Calu3 (cell line): Measurements from ENCODE around the gene SPDEF. TPM values are rescaled to one million over a fixed set of nuclear protein-coding genes. Genes with fewer than 3 reads are reported as not detected.

Experiments
- BruUV-seq: library from RNA; stranded (reverse); fragments of 400-500 nt; replicated peaks from 2 replicates; lab custom pipeline; 2021; lab: Mats Ljungman, UMichigan
- CTCF ChIA-PET: fragments of 300-600 bp; sonication (Branson Sonifier 250); formaldehyde crosslinking; loops from one replicate; lab custom pipeline; 2022; ENCODE audit warnings: antibody characterized with exemption; lab: Charles Lee
- DNase-seq: peaks from one replicate; pipeline ENCODE4 v3.0.0; 2022
- H3K27ac Mint-ChIP-seq: one replicate; pipeline ENCODE4 v1.8.0; 2022; ENCODE audit warnings: mixed read lengths; ENCODE audit not compliant: unreplicated experiment
- H3K27me3 Mint-ChIP-seq: one replicate; pipeline ENCODE4 v1.8.0; 2022; ENCODE audit warnings: mixed read lengths; ENCODE audit not compliant: unreplicated experiment
- H3K36me3 Mint-ChIP-seq: one replicate; pipeline ENCODE4 v1.8.0; 2022; ENCODE audit warnings: mild to moderate bottlenecking, moderate library complexity, mixed read lengths; ENCODE audit not compliant: insufficient read depth, unreplicated experiment
- H3K4me1 Mint-ChIP-seq: one replicate; pipeline ENCODE4 v1.8.0; 2022; ENCODE audit warnings: mild to moderate bottlenecking, low read depth, mixed read lengths; ENCODE audit not compliant: unreplicated experiment
- H3K4me3 Mint-ChIP-seq: one replicate; pipeline ENCODE4 v1.8.0; 2022; ENCODE audit warnings: mild to moderate bottlenecking, low read depth, moderate library complexity, mixed read lengths; ENCODE audit not compliant: unreplicated experiment
- H3K9me3 Mint-ChIP-seq: one replicate; pipeline ENCODE4 v1.8.0; 2022; ENCODE audit warnings: low read depth, mixed read lengths; ENCODE audit not compliant: unreplicated experiment
- CTCF ChIP-seq: fragments of 200-600 bp; IDR thresholded peaks from one replicate; pipeline ENCODE4 v1.8.0; 2022; ENCODE audit warnings: antibody characterized with exemption; ENCODE audit not compliant: unreplicated experiment
- intact Hi-C: fragments of 100-400 bp; cut with micrococcal nuclease; formaldehyde crosslinking; loops from one replicate; pipeline ENCODE4 v1.10.0; 2022; ENCODE audit not compliant: unreplicated experiment
- total RNA-seq: library from RNA; stranded (reverse); gene quantifications from 2 replicates; pipeline ENCODE4 v1.2.3, GENCODE V29; 2022

The SPDEF gene
- total RNA-seq, 1 experiment from 2014 or later = 7.9 TPM

- Mint-ChIP-seq H3K9me3 (no peaks in the 10 kb centered on the region), H3K36me3 (no peaks in the 10 kb centered on the region), H3K27ac (no peak overlapping the region), H3K4me3 (no peak overlapping the region), H3K4me1 (peaks cover 15% of the 10 kb centered on the region), H3K27me3 (peaks cover 17% of the 10 kb centered on the region)
- intact Hi-C loops = loop anchor here (1.0 to 5.0 kb wide), 2 partner anchors 66 to 81 kb away; no protein-coding TSS in a partner anchor
- DNase-seq = no peak
- TF ChIP-seq CTCF = no peak
- BruUV-seq = no TSS peak
- CTCF ChIA-PET = interaction anchor here (0.6 to 3.3 kb wide), 8 partner anchors 12 to 1690 kb away, joined by 3 to 20 read pairs (median 4); no protein-coding TSS in a partner anchor
Observed at GRCh38 chr6:34527751-34528670, 28.1 kb downstream of the SPDEF start.

DNA sequence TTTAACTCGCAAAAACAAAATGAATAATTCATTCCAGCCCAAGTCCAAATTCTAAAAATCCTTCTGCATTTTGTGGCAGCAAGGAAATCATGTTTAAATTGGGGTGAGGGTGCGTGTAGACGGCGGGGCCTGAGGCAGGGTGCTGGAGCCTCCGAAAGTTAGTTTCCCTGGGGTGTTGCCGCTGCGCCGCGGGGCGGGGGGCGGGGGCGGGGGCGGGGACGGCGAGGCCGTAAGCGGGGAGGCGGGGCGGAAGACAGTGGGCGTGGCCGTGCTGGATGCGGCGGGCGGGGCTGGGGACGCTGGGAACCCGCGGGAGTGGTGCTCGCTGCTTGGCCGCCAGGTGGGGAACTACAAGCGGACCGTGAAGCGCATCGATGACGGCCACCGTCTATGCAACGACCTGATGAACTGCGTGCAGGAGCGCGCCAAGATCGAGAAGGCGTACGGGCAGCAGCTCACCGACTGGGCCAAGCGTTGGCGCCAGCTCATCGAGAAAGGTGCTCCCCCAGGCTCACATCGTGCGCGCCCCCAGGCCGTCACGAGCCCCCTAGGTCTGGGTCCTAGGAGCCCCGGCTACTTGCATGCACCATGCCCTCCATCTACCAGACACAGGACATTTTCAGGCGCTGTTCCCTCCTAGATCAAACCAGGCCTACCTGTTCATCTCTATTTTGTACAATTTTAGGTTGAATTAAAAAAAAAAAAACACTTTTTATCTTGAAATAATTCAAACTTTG is 29.0 kb downstream of the SPDEF start:
- CTCF ChIA-PET = interaction anchor here (0.6 to 3.3 kb wide), 7 partner anchors 13 to 1689 kb away, joined by 3 to 20 read pairs (median 4); no protein-coding TSS in a partner anchor
- peak; percentile 87 for TF ChIP-seq CTCF
- H3K4me3 Mint-ChIP-seq = peak overlapping the region; percentile 22
- no peaks in the 10 kb centered on the region for H3K36me3 Mint-ChIP-seq
- BruUV-seq = no TSS peak
- H3K27ac Mint-ChIP-seq = no peak overlapping the region
- peaks cover 21% of the 10 kb centered on the region for H3K4me1 Mint-ChIP-seq
- H3K9me3 Mint-ChIP-seq = no peaks in the 10 kb centered on the region
- H3K27me3 Mint-ChIP-seq = peaks cover 17% of the 10 kb centered on the region
- intact Hi-C loops = loop anchor here (1.0 to 5.0 kb wide), 2 partner anchors 65 to 82 kb away; no protein-coding TSS in a partner anchor
- peak; percentile 100 for DNase-seq

GRCh38 chr6:34526241-34526972 is 29.7 kb downstream of the SPDEF start:
- BruUV-seq = no TSS peak
- intact Hi-C loops = loop anchor here (5.0 kb wide), 1 partner anchor 64 kb away; no protein-coding TSS in a partner anchor
- H3K36me3 Mint-ChIP-seq = no peaks in the 10 kb centered on the region

More at GRCh38 chr6:34526241-34526972, 29.7 kb downstream of the SPDEF start:
- no peaks in the 10 kb centered on the region for H3K9me3 Mint-ChIP-seq
- peaks cover 23% of the 10 kb centered on the region for H3K27me3 Mint-ChIP-seq
- CTCF ChIA-PET = interaction anchor here (1.5 to 3.3 kb wide), 3 partner anchors 20 to 82 kb away, joined by 4 to 20 read pairs (median 6); no protein-coding TSS in a partner anchor
- no peak overlapping the region for H3K27ac Mint-ChIP-seq
- peaks cover 21% of the 10 kb centered on the region for H3K4me1 Mint-ChIP-seq
- no peak for DNase-seq
- no peak for TF ChIP-seq CTCF
- peak overlapping the region; percentile 22 for H3K4me3 Mint-ChIP-seq
